Activated effector memory CD4-positive, alpha-beta T cell treated with anti-CD3 and anti-CD28 coated beads, Interleukin-2, amount 50 U/mL, for 16 hours (primary cell): ENCODE data around the gene SUMF2.
A peak's percentile ranks its signal among the peaks of the same experiment; 100 is the strongest.
"Not testable (repeated sequence)": the region's sequence is repeated elsewhere in the genome, so short reads cannot be mapped to it uniquely, and the experiment has no call there.

ENCODE experiments used
- DNase-seq: peaks from one replicate; pipeline ENCODE4 v3.0.0-alpha.2; 2020

Gene SUMF2

DNA sequence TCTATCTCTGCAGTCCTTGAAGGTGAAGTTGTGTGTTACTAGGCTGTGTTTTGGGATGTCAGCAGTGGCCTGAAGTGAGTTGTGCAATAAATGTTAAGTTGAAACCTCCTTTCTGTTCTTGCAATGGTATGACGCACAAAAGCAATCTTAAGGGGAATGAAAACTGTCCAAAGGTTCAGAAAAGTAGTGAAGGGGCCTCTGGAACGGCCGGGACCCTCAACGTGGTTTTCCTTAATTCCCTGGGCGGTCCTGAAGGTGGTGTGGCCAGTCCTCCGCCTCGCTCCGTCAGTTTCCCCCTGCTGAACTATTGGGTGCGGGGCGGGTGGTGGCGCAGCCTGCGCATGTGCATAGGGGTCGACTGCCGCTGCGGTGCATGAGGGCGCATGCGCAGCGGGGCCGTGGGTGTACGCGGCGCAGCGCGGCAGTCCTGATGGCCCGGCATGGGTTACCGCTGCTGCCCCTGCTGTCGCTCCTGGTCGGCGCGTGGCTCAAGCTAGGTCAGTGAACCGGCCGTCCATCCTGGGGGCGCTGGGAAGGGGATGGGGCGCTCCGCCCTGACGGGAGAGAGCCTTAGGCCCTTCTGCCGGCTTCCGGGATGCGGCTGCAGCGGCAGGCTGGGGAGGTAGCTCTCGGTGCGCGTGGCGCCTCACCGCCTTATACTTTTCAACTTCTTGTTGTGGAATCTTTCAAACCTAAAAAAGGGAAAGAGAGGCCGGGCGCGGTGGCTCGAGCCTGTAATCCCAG lies at the start of gene SUMF2:
Gene SUMF2, plus strand, starts transcription at position 405 of the 744 bp plus-strand sequence. Its CDS starts 26 bp downstream, at position 431.
- DNase-seq, result peak; percentile 96

DNA sequence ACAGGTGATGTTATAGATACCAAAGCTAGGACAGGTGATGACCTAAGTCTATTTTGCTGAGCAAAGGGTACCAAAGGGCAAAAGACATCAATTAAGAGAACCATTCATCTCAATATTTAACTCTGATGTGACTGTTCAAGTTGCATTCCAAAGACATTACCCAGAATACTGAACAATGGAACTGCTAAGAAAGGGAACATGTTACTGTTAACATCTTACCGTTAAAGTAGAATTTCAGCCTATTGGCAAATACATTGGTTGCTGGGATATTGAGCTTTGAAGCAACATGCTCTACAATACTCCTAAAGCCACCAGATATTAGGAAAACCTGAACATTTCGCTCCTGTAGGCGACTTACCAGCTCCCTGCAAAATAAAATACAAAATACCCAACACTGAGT lies 47.1 kb upstream of the SUMF2 start:
- DNase-seq, result not testable (repeated sequence)

DNA sequence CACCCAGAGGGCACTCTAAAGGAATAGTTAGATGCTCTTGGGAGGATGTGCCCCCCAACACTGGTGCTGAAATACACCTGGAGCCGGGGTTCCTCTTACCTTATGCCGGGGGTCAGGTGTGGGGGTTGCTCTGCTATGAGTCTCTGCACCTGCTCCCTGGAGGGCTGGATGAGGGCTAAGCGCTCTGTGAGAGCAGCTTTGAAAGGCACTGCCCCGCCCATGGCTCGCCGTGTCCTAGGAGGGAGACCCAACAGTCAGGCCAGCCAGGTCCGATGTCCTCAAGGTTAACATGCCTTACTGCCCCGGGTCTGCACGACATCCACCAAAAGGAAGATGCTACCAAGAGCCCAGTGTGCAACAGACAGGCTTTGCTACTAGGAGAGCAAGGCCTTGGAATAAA lies 44.6 kb upstream of the SUMF2 start:
- DNase-seq, result no peak

DNA sequence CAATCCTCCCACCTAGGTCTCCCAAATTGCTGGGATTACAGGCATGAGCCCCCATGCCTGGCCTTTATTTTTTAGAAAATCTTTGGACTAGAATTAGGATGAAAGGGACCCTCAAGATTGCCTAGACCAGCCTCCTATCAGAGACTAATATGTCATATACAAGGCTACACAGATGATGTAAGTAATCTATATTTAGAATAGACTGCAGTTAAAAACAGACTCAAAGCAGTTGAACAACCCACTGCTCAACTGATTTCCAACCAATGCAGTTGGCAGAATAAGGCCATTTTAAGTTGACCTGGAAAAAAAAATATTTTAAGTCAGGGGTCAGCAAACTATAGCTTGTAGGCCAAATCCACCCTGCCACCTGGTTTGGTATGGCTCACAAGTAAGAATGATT lies 40.6 kb upstream of the SUMF2 start:
- DNase-seq, result no peak

DNA sequence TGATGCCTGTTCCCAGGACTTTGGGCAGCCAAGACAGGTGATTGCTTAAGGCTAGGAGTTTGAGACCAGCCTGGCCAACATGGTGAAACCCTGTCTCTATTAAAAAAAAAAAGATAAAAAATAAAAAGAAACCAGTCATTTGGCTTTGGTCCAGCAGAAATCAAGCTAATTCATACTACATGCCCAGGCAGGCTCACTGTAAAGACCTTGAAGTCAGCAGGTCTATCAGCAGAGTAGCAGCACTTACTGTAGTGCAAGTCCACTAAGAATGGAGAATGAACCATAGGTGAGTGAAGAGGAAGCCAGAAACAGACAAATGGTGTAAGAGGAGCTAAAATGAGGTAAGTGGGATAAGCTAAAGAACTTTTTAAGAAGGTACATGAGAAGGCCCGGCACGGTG lies 37.5 kb upstream of the SUMF2 start:
- DNase-seq, result no peak

DNA sequence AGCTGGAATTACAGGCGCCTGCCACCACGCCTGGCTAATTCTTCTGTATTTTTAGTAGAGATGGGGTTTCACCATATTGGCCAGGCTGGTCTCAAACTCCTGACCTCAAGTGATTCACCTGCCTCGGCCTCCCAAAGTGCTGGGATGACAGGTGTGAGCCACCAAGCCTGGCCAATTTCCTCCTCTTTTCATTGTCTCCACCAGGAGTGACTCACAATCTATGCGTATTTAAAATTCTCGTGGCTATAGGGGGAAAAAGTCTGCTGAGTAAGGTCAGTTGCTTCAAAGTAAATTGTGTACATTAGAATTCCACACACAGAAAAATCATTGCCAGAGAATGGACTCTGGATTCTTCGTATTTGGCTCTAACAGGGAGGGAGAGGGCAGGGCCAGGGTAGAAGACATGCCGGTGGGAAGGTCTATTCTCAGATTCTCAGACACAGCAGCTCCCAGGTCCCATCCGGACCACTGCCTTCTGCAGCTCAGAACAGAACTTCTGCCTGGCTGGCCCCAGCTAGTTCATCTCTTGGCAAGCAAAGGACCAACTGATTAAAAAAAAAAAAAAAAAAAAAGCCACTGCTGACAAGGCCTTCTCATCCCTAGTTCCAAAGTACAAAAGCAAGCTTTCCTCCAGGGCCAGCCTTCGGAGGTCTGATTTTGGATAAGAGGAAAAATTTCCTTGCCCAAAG lies 35.0 kb upstream of the SUMF2 start:
- DNase-seq, result no peak

DNA sequence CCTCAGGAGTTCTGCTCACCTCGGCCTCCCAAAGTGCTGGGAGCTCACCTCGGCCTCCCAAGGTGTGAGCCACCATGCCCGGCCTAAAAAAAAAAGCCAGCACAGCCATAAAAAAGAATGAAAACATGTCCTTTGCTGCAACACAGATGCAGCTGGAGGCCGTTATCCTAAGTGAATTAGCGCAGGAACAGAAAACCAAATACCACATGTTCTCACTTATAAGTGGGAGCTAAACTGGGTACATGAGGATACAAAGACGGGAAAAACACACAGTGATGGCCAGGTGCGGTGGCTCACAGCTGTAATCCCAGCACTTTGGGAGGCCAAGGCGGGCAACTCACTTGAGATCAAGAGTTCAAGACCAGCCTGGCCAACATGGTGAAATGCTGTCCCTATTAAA lies 33.7 kb upstream of the SUMF2 start:
- no peak for DNase-seq

DNA sequence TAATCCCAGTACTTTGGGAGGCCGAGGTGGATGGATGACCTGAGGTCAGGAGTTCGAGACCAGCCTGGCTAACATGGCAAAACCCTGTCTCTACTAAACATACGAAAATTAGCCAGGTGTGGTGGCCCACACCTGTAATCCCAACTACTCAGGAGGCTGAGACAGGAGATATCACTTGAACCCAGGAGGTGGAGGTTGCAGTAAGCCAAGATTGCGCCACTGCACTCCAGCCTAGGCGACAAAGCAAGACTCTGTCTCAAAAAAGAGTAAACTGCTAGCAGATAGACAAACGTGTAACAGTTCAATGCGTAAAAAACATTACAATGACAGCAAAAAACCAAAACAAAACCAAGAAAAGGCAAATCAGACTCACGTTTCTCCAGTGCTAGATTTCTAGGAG lies 32.5 kb upstream of the SUMF2 start:
- not testable (repeated sequence) for DNase-seq

DNA sequence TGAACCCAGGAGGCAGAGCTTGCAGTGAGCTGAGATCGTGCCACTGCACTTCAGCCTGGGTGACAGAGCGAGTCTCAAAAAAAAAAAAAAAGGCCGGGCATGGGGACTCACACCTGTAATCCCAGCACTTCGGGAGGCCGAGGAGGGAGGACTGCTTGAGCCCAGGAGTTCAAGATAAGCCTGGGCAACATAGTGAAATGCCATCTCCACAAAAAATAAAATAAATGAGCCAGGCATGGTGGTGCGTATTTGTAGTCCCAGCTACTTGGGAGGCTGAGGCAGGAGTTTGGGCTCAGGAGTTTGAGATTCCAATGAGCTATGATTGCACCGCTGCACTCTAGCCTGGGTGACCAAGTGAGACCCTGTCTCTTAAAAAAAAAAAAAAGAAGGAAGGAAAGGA lies 31.5 kb upstream of the SUMF2 start:
- DNase-seq, result not testable (repeated sequence)

DNA sequence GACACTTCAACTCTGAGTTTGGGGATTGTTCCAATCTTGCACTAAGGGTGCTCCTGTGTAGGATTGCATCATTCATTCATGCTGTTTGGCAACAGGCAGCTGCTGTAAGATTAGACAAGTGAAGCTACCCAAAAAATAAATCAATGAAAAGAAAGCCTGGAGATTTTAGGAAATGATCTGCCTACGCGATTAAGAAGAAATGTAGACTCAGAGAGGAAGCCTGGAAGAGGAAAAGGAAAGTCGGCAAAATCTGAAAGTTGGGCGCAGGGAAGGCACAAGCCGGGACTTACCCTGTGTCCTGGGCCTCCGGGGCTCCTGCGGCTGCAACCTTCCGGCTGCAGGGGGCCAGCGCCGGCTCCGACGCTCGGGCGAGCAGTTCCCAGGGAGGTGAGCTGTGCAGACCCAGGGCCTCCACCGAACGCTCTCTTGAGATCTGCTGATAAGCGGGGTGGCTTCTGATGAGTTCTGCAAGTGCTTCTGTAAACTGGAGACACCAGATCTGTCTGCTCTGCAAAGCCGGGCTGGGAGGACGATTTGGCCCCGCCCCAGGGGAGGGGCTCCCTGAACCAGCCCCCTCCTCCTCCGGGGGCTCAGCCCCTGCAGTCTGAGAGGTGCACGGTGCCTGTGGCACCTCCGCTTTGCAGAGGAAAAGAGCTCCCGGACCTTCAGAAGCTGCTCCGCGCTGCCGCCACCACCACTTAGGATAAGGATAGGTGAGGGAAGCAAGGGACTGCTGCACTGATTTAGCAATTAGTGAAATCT lies 30.2 kb upstream of the SUMF2 start:
- DNase-seq, result peak; percentile 87

DNA sequence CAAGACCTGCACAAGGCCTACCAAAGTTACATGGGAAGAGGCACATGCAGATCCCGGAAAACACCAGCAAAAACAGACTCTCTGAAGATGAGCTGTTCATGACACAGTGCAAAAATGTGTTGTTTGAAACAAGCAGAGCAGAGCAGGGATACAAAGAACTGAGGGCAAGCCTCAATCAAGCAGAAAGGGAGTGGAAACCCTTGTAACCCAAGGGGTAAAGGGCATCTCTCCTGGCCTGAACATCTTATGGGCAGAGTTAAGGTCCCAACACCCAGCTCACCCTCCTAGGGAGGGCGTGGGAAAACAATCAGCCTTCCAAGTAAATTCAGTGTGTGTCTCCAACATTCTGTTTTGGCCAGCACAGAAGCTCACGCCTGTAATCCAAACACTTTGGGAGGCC lies 23.4 kb upstream of the SUMF2 start:
- no peak for DNase-seq

DNA sequence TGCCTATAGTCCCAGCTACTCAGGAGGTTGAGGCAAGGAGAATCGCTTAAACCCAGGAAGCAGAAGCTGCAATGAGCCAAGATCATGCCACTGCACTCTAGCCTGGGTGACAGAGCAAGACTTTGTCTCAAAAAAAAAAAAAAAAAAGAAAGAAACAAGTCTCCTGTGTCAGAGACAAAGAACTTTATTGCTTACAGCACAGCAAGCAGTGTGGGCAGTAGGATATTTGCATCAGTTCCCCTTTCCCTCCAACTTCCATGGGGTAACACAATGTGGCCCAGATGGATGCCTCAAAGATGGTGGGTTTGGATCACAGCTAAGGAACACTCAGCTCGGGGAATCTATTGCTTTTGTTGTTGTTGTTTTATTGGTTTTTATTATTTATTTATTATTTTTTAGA lies 18.3 kb upstream of the SUMF2 start:
- DNase-seq, result not testable (repeated sequence)

DNA sequence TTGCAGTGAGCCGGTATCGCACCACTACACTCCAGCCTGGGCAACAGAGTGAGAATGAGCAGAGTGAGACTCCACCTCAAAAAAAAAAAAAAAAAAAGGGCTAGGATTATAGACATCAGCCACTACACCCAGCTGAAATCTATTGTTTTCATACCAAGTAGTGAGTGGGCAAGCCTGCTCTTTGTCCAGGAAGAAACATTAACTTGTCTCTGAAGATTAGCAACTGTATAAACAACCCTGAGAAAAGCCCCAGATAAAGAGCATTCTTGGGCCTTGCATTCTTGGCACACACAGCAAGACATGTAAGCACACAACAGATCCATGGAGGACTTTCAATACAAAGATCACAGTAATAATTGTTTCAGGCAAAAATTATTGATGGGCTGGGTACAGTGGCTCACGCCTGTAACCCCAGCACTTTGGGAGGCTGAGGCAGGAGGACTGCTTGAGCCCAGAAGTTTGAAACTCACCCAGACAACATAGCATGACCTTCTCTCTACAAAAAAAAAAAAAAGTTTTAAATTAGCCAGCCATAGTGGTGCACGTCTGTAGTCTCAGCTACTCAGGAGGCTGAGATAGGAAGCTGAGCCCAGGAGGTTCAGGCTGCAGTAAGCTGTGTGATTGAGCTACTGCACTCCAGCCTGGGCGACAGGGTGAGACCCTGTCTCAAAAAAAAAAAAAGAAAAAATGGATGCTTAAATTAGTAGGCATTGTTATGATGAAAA lies 17.2 kb upstream of the SUMF2 start:
- no peak for DNase-seq

DNA sequence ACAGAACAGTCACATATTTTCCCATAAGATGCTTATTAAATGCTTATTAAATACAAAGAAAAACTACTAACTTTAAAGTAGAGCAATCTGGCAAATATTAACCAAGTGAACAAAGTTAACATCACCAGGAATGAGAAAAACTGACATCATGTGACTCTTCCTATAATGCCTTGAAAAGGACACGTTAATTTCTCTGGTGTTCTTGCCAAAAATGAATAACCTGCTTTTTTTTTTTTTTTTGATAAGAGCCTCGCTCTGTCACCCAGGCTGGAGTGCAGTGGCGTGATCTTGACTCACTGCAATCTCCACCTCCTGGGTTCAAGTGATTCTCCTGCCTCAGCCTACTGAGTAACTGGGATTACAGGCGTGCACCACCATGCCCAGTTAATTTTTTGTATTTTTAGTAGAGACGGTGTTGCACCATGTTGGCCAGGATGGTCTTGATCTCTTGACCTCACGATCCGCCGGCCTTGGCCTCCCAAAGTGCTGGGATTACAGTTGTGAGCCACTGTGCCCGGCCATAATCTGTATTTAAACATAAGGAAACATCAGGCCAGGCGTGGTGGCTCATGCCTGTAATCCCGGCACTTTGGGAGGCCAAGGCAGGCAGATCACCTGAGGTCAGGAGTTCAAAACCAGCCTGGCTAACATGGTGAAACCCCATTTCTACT lies 16.5 kb upstream of the SUMF2 start:
- not testable (repeated sequence) for DNase-seq

DNA sequence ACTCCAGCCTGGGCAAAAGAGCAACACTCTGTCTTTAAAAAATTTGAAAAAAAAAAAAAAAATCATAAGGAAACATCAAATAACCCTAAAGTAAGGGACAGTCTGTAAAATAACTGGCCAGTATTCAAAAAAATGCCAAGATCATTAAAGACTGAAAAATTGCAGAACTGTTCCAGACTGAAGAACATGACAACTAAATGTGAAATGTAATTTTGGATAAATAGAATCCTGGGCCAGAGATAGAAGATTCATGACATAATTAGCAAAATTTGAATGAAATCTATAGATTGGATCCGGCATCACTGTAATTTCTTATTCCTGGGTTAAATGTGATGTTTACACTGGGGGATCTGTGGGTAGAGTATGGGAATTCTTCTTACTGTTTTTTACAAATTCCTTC lies 15.8 kb upstream of the SUMF2 start:
- no peak for DNase-seq

DNA sequence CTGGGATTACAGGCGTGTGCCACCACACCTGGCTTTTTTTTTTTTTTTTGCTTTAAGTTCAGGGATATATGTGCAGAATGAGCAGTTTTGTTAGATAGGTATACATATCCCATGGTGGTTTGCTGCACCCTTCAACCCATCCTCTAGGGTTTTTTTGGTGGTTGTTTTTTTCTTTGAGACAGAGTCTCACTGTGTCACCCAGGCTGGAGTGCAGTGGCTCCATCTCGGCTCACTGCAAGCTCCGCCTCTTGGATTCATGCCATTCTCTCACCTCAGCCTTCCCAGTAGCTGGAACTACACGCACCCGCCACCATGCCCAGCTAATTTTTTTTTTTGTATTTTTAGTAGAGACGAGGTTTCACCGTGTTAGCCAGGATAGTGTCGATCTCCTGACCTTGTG lies 15.3 kb upstream of the SUMF2 start:
- not testable (repeated sequence) for DNase-seq

DNA sequence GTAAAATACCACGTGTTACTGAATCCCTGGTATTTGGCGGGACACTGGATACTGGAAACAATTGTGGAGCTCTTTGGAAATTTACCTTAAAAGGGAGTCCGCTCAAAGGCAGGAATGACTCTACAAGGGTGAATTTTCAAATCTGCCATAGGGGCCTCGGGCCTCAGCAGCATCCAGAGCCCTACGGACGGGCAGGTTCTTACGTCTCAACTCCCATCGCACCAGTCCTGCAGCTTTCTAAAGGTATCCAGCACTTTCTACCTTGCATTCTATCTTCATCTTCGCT lies 13.1 kb upstream of the SUMF2 start:
- DNase-seq, result no peak

DNA sequence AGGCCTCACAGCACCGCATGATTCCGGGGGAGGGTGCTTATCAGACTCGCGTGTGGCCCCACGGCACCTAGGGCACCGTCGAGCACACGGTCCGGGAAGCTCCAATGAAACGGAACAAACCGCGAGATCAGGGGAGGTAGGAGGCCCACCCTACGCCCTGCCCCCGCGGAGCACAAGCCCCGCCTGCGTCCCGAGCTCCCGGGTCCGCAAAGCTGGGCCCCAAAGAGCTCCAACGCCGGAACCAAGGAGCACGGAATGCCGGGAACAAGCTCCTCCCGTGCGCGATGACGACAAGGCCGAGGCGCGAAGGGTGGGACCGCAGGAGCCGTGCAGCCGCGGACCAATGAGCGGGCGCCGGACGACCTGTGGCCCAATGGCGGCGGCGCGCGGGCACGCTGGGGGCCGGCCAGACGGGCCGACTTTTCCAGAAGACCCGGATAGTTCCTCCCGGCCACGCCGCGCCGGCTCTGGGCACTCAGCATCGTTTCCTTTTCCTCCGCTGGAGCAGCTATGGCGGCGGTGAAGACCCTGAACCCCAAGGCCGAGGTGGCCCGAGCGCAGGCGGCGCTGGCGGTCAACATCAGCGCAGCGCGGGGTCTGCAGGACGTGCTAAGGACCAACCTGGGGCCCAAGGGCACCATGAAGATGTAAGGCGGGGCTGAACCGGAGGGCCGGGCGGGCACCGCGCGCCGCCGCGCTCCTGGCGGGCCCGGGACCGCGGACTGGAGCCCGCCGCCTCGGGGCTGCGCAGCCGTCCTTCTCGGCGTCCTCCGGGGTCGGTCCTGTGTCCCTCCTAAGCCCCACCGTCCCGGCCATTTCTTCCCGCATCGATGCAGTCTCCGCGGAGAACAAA lies 12.5 kb upstream of the SUMF2 start, which contains the start of the genes CCT6A and PSPH:
Gene CCT6A, plus strand, starts transcription at position 427 of the 853 bp plus-strand sequence. Its CDS starts 84 bp downstream, at position 511.
Gene PSPH, minus strand, starts transcription at position 106 of the 853 bp plus-strand sequence. CDS start 30,232 bp downstream, outside the sequence.
- peak; percentile 97 for DNase-seq

DNA sequence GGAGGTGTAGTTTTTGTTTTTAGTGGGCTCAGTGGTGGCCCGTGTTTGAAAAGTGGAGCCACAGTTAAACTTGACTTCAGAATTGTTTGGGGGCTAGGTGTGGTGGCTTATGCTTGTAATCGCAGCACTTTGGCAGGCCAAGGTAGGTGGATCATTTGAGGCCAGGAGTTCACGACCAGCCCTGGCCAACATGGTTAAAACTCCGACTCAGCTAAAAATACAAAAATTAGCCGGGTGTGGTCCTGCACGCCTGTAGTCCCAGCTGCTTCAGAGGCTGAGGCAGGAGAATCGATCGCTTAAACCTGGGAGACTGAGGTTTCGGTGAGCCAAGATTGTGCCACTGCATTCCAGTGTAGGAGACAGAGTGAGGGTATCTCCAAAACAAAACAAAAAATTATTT lies 10.7 kb upstream of the SUMF2 start:
- peak; percentile 48 for DNase-seq

DNA sequence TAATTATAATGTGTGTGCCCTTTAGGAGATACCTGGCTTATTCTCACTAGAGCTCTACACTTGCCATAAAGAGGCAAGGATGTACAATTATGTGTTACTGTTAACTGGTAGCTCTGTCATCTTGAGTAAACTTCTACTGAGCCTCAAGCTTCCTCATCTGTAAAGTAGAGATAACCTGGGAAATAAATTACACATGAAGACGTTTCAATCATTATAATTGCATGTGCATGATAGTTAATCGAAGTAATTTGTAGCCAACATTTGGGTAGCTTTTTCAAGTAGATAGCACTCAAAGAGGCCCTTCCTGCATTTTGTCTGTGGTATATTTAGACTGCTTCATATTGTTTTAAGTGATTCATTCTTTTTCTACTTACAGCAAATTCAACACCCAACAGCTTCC lies 10.1 kb upstream of the SUMF2 start:
- DNase-seq, result no peak

DNA sequence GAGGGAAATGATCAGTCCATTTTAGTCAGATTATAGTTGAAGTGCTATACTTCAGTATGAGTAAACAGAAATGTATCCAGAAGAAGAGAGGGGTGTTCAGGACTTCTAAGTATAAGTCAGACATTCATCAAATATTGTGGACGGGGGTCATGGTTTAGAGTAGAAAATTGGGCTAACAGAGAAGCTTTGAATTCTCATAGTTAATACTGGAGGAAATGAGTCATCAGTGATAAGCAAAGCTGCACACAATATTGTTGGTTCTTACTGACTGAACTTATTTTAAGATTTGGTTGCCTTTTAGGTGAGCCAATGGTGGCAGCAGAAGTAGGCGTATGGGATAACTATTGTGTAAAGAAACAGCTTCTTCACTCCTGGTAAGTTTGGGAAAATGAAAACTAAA lies 1.7 kb upstream of the SUMF2 start:
- DNase-seq, result peak; percentile 4

DNA sequence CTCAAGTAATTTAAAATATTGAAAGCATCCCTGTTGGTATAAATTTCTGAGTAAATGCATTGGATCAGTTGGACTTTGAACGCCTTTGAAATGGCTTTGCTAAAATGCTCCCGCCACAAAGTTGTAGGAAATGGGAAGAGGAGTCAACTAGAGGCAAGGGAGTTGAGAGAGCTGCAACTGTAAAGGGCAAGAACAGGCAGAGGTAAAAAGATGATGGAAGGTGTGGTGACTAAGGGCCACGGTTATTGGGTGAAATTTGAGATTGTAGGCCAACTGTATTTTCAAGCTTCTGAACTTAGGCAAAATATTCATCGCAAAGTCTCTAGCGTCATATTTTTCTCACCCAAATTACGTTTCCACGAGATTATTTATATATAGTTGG lies 595 bp upstream of the SUMF2 start:
- DNase-seq, result peak; percentile 25
